Measurements from ENCODE around the gene CCDC154. TPM values are rescaled to one million over a fixed set of nuclear protein-coding genes. Genes with fewer than 3 reads are reported as not detected.

The CCDC154 gene
- total RNA-seq, 2 donors from 2014 or later: 1.9 to 2.2 TPM

- 88 to 92% methylated on average over 29 to 47 of the region's 47 CpGs for WGBS, 2 experiments (ENCODE audit: insufficient coverage in 1 of 2, insufficient read length in 1 of 2)
- no peaks in the 10 kb centered on the region for H3K36me3 Mint-ChIP-seq (ENCODE audit: low read depth)
- H3K27me3 ChIP-seq (ENCODE audit: control insufficient read depth, insufficient read depth, low read length, poor library complexity, severe bottlenecking): no peaks in the 10 kb centered on the region
- H3K9me3 Mint-ChIP-seq: no peaks in the 10 kb centered on the region
- H3K4me3 Mint-ChIP-seq: no peak overlapping the region
- no peaks in the 10 kb centered on the region for H3K27me3 Mint-ChIP-seq (ENCODE audit: insufficient read depth)
- H3K27ac ChIP-seq (ENCODE audit: low read depth, low read length): no peak overlapping the region
- H3K9ac ChIP-seq (ENCODE audit: extremely low read depth, low read length, poor library complexity, severe bottlenecking): no peak overlapping the region
- H3K9me3 ChIP-seq (ENCODE audit: control insufficient read depth, low read length): no peaks in the 10 kb centered on the region
- DNase-seq: no peak
- H3K27ac Mint-ChIP-seq: no peak overlapping the region
- TF ChIP-seq, protein P1, sequence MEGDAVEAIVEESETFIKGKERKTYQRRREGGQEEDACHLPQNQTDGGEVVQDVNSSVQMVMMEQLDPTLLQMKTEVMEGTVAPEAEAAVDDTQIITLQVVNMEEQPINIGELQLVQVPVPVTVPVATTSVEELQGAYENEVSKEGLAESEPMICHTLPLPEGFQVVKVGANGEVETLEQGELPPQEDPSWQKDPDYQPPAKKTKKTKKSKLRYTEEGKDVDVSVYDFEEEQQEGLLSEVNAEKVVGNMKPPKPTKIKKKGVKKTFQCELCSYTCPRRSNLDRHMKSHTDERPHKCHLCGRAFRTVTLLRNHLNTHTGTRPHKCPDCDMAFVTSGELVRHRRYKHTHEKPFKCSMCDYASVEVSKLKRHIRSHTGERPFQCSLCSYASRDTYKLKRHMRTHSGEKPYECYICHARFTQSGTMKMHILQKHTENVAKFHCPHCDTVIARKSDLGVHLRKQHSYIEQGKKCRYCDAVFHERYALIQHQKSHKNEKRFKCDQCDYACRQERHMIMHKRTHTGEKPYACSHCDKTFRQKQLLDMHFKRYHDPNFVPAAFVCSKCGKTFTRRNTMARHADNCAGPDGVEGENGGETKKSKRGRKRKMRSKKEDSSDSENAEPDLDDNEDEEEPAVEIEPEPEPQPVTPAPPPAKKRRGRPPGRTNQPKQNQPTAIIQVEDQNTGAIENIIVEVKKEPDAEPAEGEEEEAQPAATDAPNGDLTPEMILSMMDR (conservative IDR thresholded peaks at IDR 0.05): no peak
- no peak overlapping the region for H3K4me3 ChIP-seq (ENCODE audit: low read length)
- no peaks in the 10 kb centered on the region for H3K4me1 ChIP-seq (ENCODE audit: control insufficient read depth, insufficient read depth, low read length)
- H3K4me1 Mint-ChIP-seq: no peaks in the 10 kb centered on the region
- no peaks in the 10 kb centered on the region for H3K36me3 ChIP-seq (ENCODE audit: control insufficient read depth, insufficient read depth, low read length)
These were observed 7.5 kb downstream of the CCDC154 start for GRCh38 chr16:1436731-1437355.

DNA sequence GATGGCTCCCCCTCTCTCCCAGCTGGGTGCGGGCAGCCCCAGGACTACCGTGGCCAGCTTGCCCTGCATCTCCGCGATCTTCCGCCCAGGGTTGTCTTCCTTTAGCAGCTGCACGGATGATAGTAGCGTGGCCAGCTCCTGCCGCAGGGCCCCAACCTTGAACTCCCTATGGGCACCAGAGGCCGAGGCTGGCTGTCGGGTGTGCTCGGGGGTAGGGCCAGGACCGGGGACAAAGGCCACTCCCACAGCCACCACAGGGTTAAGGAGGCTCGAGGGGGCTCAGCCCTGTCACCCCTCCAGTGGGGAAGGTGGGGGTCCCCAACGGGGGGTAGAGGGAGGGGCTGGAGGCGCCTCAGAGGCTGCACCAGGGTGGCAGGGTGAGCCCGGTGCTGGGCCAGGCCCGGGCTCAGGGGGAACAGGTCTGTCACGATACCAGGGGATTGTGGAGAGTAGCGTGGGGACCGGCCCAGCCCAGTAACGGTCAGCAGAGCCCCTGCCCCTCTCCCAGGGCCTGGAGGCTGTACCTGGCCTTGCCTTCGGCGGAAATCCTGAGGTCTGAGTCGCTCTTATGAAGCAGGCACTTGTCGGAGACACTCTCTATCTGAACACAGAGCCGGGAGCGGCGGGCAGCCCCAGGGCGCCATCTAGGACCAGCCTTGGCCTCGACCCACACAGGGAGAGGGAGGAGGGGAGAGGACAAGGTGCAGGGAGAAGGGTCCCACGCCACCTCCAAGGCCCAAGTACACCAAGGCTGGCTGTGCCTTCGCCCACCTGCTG lies 8.2 kb downstream of the CCDC154 start:
- TF ChIP-seq, protein P1 (conservative IDR thresholded peaks at IDR 0.05): no peak
- Histone ChIP-seq H3K36me3 (ENCODE audit: control insufficient read depth, insufficient read depth, low read length) (no peaks in the 10 kb centered on the region), H3K9me3 (ENCODE audit: control insufficient read depth, low read length) (no peaks in the 10 kb centered on the region), H3K27ac (ENCODE audit: low read depth, low read length) (no peak overlapping the region), H3K4me1 (ENCODE audit: control insufficient read depth, insufficient read depth, low read length) (no peaks in the 10 kb centered on the region), H3K27me3 (ENCODE audit: control insufficient read depth, insufficient read depth, low read length, poor library complexity, severe bottlenecking) (no peaks in the 10 kb centered on the region), H3K4me3 (ENCODE audit: low read length) (no peak overlapping the region), H3K9ac (ENCODE audit: extremely low read depth, low read length, poor library complexity, severe bottlenecking) (no peak overlapping the region)
- peak; percentile 80 for DNase-seq
- WGBS, 2 experiments (ENCODE audit: insufficient coverage in 1 of 2, insufficient read length in 1 of 2): 86 to 87% methylated on average over 22 to 32 of the region's 32 CpGs
- H3K4me3 Mint-ChIP-seq: no peak overlapping the region
- no peaks in the 10 kb centered on the region for H3K27me3 Mint-ChIP-seq (ENCODE audit: insufficient read depth)
- no peaks in the 10 kb centered on the region for H3K9me3 Mint-ChIP-seq
- H3K36me3 Mint-ChIP-seq (ENCODE audit: low read depth): no peaks in the 10 kb centered on the region
- no peaks in the 10 kb centered on the region for H3K4me1 Mint-ChIP-seq
- peak overlapping the region; percentile 75 for H3K27ac Mint-ChIP-seq

GRCh38 chr16:1434644-1435592 lies 9.4 kb downstream of the CCDC154 start:
- no peaks in the 10 kb centered on the region for H3K4me1 ChIP-seq (ENCODE audit: control insufficient read depth, insufficient read depth, low read length)
- TF ChIP-seq, protein P1 (conservative IDR thresholded peaks at IDR 0.05): no peak
- WGBS, 2 experiments (ENCODE audit: insufficient coverage in 1 of 2, insufficient read length in 1 of 2): 93 to 96% methylated on average over 24 to 40 of the region's 40 CpGs
- Mint-ChIP-seq H3K4me1 (no peaks in the 10 kb centered on the region), H3K36me3 (ENCODE audit: low read depth) (no peaks in the 10 kb centered on the region), H3K27ac (no peak overlapping the region), H3K4me3 (no peak overlapping the region), H3K27me3 (ENCODE audit: insufficient read depth) (no peaks in the 10 kb centered on the region), H3K9me3 (no peaks in the 10 kb centered on the region)
- no peaks in the 10 kb centered on the region for H3K27me3 ChIP-seq (ENCODE audit: control insufficient read depth, insufficient read depth, low read length, poor library complexity, severe bottlenecking)
- DNase-seq: no peak
- H3K4me3 ChIP-seq (ENCODE audit: low read length): no peak overlapping the region
- no peak overlapping the region for H3K27ac ChIP-seq (ENCODE audit: low read depth, low read length)
- H3K9ac ChIP-seq (ENCODE audit: extremely low read depth, low read length, poor library complexity, severe bottlenecking): no peak overlapping the region
- H3K9me3 ChIP-seq (ENCODE audit: control insufficient read depth, low read length): no peaks in the 10 kb centered on the region
- H3K36me3 ChIP-seq (ENCODE audit: control insufficient read depth, insufficient read depth, low read length): no peaks in the 10 kb centered on the region

Measured in endodermal cell (in vitro differentiated cells).